Transverse colon (tissue), 4 donors: ENCODE results near the gene NCOA1. TPM values are rescaled to one million over a fixed set of nuclear protein-coding genes. Genes with fewer than 3 reads are reported as not detected.
A peak's percentile ranks its signal among the peaks of the same experiment; 100 is the strongest.

Source experiments
- DNase-seq: peaks from one replicate; pipeline ENCODE4 v3.0.0-alpha.2; 2019
- H3K27ac ChIP-seq, 4 donors: fragments of 200-600 bp; sonication (generic); 2 replicates each; pipeline ENCODE4 v1.5.1; 2016 to 2018; ENCODE audit warnings: inconsistent platforms in 4 of 4
- H3K27me3 ChIP-seq: fragments of 200-600 bp; sonication (generic); 2 replicates; pipeline ENCODE4 v1.5.1; 2017; ENCODE audit warnings: inconsistent platforms
- H3K36me3 ChIP-seq, 4 donors: fragments of 200-600 bp; sonication (generic); 2 replicates each; pipeline ENCODE4 v1.5.1; 2017 to 2019; ENCODE audit warnings: inconsistent platforms in 4 of 4
- H3K4me1 ChIP-seq, 4 donors: fragments of 200-600 bp; sonication (generic); 2 replicates each; pipeline ENCODE4 v1.5.1; 2017 to 2020; ENCODE audit warnings: inconsistent platforms in 4 of 4
- H3K4me3 ChIP-seq, 4 donors: fragments of 200-600 bp; sonication (generic); 1 replicate in 1 of 4; 2 replicates in 3 of 4; pipeline versions ENCODE4 v1.5.1 to v1.6.1; 2017 to 2019; ENCODE audit warnings: inconsistent platforms in 4 of 4
- H3K9me3 ChIP-seq, 2 donors: fragments of 200-600 bp; sonication (generic); 2 replicates each; pipeline ENCODE4 v1.5.1; 2017 to 2019; ENCODE audit warnings: inconsistent platforms in 2 of 2
- EP300 ChIP-seq: sonication (generic); formaldehyde crosslinking; IDR thresholded peaks from one replicate; pipeline ENCODE4 v1.6.1; 2017; ENCODE audit warnings: antibody characterized with exemption, low read depth
- POLR2A ChIP-seq: fragments of 450-650 bp; IDR thresholded peaks from one replicate; pipeline ENCODE4 v1.6.1; 2016; ENCODE audit warnings: antibody characterized with exemption, mild to moderate bottlenecking, moderate library complexity
- POLR2AphosphoS5 ChIP-seq, 3 donors: sonication (generic); formaldehyde crosslinking; IDR thresholded peaks; one replicate each; pipeline ENCODE4 v1.6.1; 2016; ENCODE audit warnings: antibody characterized with exemption in 3 of 3
- WGBS, 2 donors: methylation state at CpG; one replicate each; pipeline ENCODE4 v1.1.5; 2018; ENCODE audit warnings: low coverage in 1 of 2; 5-methylcytosine and 5-hydroxymethylcytosine counted together
- in situ Hi-C, 4 donors: fragments of 200-750 bp; cut with MboI; loops; one replicate each; pipeline versions ENCODE4 v1.15.0 to v1.15.1; 2017; ENCODE audit warnings: low sequenced_read_pairs in 3 of 4, low pct_ligation_motif_present in 1 of 4, low pct_unique_long_range_greater_than_20kb in 1 of 4
- intact Hi-C: fragments of 100-400 bp; cut with DNase I; formaldehyde crosslinking; loops from one replicate; pipeline ENCODE4 v1.15.1; 2023; ENCODE audit warnings: low total_unique reads
- total RNA-seq, 4 donors: library from RNA; depleted of rRNA; stranded (reverse); fragments of >200 nt; gene quantifications; one replicate each; pipeline ENCODE4 v1.1.0, GENCODE V29; 2016
- TF ChIP-seq, protein P1 (sequence below), 5 experiments: fragments of 200-600 bp in 3 of 5; fragments of 450-650 bp in 2 of 5; sonication (generic) in 3 of 5; IDR thresholded peaks; 1 replicate in 2 of 5; 2 replicates in 3 of 5; pipeline ENCODE4 v1.5.1; 2016 to 2017; ENCODE audit warnings: antibody characterized with exemption in 5 of 5, inconsistent platforms in 3 of 5, mild to moderate bottlenecking in 2 of 5, moderate library complexity in 1 of 5

NCOA1 gene
- total RNA-seq, 4 donors from 2014 or later: 32.9 to 56.5 (median 47.9) TPM

DNA sequence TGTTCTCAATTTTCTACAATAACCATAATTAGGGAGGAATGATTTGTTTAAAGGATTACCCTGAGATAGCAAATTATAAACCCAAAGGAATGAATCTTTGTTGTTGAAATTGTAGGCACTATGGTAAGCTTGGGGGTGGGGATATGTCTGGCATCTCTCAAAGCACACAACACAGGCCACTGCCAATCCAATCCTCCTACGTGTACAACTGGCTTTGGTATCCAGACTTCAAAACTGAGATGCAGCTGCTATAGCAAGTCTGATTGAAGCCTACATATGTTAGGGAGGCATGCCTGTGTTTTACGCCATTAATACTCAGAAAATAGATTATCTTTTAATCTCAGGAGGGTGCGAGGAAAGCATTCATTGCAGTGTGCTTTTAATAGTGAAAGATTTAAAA, 5.9 kb upstream of the NCOA1 start:
- intact Hi-C loops (no loop called here), in situ Hi-C loops (no loop called here)
- TF ChIP-seq POLR2A (no peak), POLR2AphosphoS5 (IDR thresholded peaks at IDR 0.05) (no peak), EP300 (no peak)
- TF ChIP-seq, protein P1, sequence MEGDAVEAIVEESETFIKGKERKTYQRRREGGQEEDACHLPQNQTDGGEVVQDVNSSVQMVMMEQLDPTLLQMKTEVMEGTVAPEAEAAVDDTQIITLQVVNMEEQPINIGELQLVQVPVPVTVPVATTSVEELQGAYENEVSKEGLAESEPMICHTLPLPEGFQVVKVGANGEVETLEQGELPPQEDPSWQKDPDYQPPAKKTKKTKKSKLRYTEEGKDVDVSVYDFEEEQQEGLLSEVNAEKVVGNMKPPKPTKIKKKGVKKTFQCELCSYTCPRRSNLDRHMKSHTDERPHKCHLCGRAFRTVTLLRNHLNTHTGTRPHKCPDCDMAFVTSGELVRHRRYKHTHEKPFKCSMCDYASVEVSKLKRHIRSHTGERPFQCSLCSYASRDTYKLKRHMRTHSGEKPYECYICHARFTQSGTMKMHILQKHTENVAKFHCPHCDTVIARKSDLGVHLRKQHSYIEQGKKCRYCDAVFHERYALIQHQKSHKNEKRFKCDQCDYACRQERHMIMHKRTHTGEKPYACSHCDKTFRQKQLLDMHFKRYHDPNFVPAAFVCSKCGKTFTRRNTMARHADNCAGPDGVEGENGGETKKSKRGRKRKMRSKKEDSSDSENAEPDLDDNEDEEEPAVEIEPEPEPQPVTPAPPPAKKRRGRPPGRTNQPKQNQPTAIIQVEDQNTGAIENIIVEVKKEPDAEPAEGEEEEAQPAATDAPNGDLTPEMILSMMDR (IDR thresholded peaks at IDR 0.05): no peak
- Histone ChIP-seq H3K27me3 (no peaks in the 10 kb centered on the region), H3K27ac (no peak overlapping the region), H3K4me1 (peaks cover 6 to 39% (median 10%) of the 10 kb centered on the region in 4 donors), H3K36me3 (no peaks in the 10 kb centered on the region), H3K4me3 (no peak overlapping the region), H3K9me3 (no peaks in the 10 kb centered on the region)
- DNase-seq: no peak
- 91 to 95% methylated on average over 2 to 3 of the region's 3 CpGs for WGBS, 2 donors

DNA sequence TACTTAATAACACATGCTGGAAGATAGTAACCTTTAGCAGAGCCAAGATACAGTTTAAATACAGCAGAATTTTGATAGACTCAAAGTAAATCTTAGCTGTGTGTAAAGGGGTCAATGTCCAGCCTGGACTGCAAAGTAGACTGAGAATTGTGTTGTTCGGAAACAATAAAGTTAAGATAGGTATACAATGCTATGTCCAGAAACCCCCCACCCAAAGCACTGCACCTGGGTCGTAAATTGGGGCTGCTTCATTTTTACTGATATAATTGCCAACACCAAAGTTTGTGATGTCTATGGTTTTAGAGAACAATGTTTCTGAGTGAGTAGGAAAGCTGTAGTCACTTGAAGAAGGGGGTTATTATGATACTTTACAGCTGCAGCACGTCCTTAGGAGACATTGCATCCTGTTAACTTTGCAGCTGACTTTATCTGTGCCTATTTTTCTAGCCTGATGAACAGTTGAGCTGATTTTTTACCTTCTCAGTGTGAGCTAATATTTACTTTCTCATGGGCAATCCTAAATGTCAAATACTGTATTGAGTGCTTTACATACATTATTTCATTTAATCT, 4.3 kb upstream of the NCOA1 start:
- no peak overlapping the region for H3K4me3 ChIP-seq
- in situ Hi-C loops: no loop called here
- TF ChIP-seq POLR2AphosphoS5 (IDR thresholded peaks at IDR 0.05) (no peak), POLR2A (no peak), EP300 (no peak)
- TF ChIP-seq, protein P1 (IDR thresholded peaks at IDR 0.05): no peak
- 39 to 49% methylated on average over 2 to 3 of the region's 3 CpGs for WGBS, 2 donors
- peaks cover 6 to 43% (median 15%) of the 10 kb centered on the region in 4 donors for H3K4me1 ChIP-seq
- no peak for DNase-seq
- intact Hi-C loops: no loop called here
- no peaks in the 10 kb centered on the region for H3K9me3 ChIP-seq
- H3K27me3 ChIP-seq: no peaks in the 10 kb centered on the region
- no peak overlapping the region for H3K27ac ChIP-seq
- H3K36me3 ChIP-seq: no peaks in the 10 kb centered on the region

DNA sequence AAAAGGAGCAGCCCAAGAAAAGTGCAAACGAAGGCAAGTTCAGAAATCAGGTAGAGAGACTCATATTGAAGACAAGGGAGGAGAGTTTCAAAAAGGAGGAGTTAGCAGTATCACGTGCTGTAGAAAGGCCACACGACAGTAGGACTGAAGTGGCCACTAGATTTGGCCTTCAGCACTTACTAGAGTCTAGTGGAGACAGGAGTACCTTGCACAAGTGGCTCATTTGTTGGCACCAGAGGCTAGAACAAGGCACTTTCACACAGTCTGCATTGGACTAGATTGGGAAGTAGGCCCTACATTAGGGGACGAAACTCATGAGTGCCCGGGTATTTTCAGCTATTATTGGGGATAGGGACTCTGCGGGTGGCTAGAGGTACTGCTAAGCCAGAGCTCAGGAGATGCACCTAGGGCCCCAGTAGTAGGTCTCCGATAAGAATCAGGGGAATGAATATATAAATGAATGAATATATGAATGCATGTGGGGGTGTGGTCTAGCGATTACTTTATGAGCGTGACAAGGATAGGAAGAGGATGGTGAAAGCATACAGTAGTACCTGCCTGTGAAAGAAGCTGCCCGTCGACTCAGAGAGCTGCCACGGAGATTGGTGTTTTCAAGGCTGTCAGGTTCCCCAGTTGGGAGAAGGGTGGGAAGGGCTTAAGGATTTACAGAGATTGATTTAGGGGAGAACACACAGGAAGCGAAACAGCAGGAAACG, 1.4 kb upstream of the NCOA1 start:
- Histone ChIP-seq H3K9me3 (no peaks in the 10 kb centered on the region), H3K27ac (peak overlapping the region; percentile 89 to 94 (median 90)), H3K27me3 (no peaks in the 10 kb centered on the region), H3K36me3 (no peaks in the 10 kb centered on the region), H3K4me3 (peak overlapping the region in 1 of 4 donors; percentile 81), H3K4me1 (peaks cover 12 to 52% (median 24%) of the 10 kb centered on the region in 4 donors)
- WGBS, 2 donors: 48 to 61% methylated on average over 13 to 14 of the region's 14 CpGs
- intact Hi-C loops (no loop called here), in situ Hi-C loops (no loop called here)
- no peak for DNase-seq
- TF ChIP-seq EP300 (no peak), POLR2AphosphoS5 (IDR thresholded peaks at IDR 0.05) (no peak), POLR2A (no peak)
- TF ChIP-seq, protein P1 (IDR thresholded peaks at IDR 0.05): no peak

DNA sequence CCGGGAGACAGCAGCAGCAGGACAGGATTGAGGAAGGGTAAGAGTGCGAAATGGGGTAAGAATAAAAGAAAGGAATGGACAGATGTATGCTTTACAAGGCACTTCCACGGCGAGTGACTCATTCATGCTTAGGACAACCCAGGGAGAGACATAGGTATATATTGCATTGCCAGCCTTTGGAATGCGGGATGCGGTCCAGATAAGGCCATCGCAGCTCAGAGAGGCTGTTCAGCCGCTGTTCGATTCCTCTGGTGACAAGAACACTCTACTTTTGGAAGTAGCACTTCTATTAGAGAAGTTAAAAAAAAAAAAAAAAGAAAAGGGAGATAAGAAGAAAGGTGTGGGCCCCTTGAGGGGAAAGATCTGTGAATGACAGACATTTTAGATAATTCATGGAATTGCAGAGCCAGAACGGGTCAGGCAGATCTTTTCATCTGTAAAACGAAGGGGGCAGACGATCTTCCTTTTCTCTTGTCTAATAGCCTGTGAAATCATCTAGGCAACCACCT, 819 bp upstream of the NCOA1 start:
- Histone ChIP-seq H3K27ac (peak overlapping the region; percentile 89 to 94 (median 90)), H3K4me1 (peaks cover 12 to 52% (median 24%) of the 10 kb centered on the region in 4 donors), H3K27me3 (no peaks in the 10 kb centered on the region), H3K9me3 (no peaks in the 10 kb centered on the region), H3K4me3 (peak overlapping the region; percentile 1 to 95 (median 86)), H3K36me3 (no peaks in the 10 kb centered on the region)
- intact Hi-C loops (no loop called here), in situ Hi-C loops (no loop called here)
- DNase-seq: peak; percentile 53
- 21 to 24% methylated on average over 12 of the region's 12 CpGs for WGBS, 2 donors
- TF ChIP-seq POLR2A (no peak), POLR2AphosphoS5 (IDR thresholded peaks at IDR 0.05) (no peak), EP300 (no peak)
- TF ChIP-seq, protein P1 (IDR thresholded peaks at IDR 0.05): no peak
